Measurements from ENCODE around the gene PCF11.
A peak's percentile ranks its signal among the peaks of the same experiment; 100 is the strongest.
"Not testable (repeated sequence)": the region's sequence is repeated elsewhere in the genome, so short reads cannot be mapped to it uniquely, and the experiment has no call there.

PCF11 gene

DNA sequence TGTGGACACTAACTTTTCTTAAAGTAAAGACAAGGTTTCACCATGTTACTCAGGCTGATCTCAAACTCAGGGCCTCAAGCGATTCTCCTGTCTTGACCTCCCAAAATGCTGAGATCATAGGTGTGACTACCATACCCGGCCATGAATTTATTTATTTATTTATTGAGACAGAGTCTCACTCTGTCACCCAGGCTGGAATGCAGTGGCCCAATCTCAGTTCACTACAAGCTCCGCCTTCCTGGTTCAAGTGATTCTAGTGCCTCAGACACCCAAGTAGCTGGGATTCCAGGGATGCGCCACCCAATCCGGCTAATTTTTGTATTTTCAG is 29.7 kb upstream of the PCF11 start:
- Histone ChIP-seq H3K36me3 (replicated peaks) (no peaks in the 10 kb centered on the region), H3K4me1 (peaks cover 4% of the 10 kb centered on the region), H3K4me3 (no peak overlapping the region), H3K9me3 (no peaks in the 10 kb centered on the region), H3K27me3 (ENCODE audit: low read depth) (no peaks in the 10 kb centered on the region)
- in situ Hi-C loops (cut with MboI; ENCODE audit: low sequenced_read_pairs) = no loop called here
- no peak for DNase-seq (ENCODE audit: low spot score in 2 of 2)

DNA sequence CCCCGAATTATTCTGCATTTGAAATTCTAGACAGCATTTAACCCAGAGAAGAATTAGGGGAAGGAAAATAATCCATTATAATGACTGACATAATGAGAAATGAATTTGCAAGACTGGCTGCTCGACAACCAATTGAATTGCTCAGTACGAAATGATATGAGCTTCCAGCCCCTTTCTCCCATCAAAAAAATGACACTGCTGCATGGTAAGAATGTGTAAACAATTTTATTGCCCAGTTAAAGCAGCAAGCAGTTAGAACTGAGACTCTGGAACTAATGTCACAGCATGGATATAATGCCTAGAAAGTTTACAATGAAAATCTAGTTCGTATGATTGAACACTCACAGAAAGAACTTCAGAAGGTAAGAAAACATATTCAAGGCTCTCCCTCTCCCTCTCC is 24.7 kb upstream of the PCF11 start:
- no peaks in the 10 kb centered on the region for H3K9me3 ChIP-seq
- no peak for DNase-seq (ENCODE audit: low spot score in 2 of 2)
- no peaks in the 10 kb centered on the region for H3K27me3 ChIP-seq (ENCODE audit: low read depth)
- H3K36me3 ChIP-seq (replicated peaks) = no peaks in the 10 kb centered on the region
- H3K4me3 ChIP-seq = no peak overlapping the region
- in situ Hi-C loops (cut with MboI; ENCODE audit: low sequenced_read_pairs) = no loop called here
- no peaks in the 10 kb centered on the region for H3K4me1 ChIP-seq

DNA sequence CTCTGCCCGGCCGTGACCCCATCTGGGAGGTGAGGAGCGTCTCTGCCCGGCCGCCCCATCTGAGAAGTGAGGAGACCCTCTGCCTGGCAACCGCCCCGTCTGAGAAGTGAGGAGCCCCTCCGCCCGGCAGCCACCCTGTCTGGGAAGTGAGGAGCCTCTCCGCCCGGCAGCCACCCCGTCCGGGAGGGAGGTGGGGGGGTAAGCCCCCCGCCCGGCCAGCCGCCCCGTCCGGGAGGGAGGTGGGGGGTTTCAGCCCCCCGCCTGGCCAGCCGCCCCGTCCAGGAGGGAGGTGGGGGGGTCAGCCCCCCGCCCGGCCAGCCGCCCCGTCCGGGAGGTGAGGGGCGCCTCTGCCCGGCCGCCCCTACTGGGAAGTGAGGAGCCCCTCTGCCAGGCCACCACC is 23.7 kb upstream of the PCF11 start:
- in situ Hi-C loops (cut with MboI; ENCODE audit: low sequenced_read_pairs); H3K9me3 ChIP-seq; DNase-seq (ENCODE audit: low spot score in 2 of 2): not testable (repeated sequence)

DNA sequence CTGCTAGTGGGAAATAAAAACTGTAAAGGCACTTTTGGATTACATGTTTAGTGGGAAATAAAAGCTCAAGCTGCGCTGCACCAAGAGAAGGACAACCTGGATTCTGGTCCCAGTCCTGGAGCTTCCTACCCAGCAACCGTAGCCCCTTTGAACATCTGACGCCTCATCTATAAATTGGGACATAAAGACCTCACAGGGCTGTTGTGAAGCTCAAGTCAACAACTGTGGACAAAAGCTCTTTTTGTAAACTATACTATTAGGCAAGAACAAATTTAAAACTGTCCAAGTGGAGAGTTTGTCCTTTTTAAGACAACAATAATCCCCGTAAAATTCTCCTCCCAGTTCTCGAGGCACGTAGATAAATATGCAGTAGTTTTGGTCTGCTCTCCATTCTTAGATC is 17.6 kb upstream of the PCF11 start:
- H3K9me3 ChIP-seq = no peaks in the 10 kb centered on the region
- no peaks in the 10 kb centered on the region for H3K4me1 ChIP-seq
- no peak for DNase-seq (ENCODE audit: low spot score in 2 of 2)
- H3K4me3 ChIP-seq = no peak overlapping the region
- in situ Hi-C loops (cut with MboI; ENCODE audit: low sequenced_read_pairs) = no loop called here
- H3K36me3 ChIP-seq (replicated peaks) = no peaks in the 10 kb centered on the region
- H3K27me3 ChIP-seq (ENCODE audit: low read depth) = no peaks in the 10 kb centered on the region

More for the DNA sequence above, 23.7 kb upstream of the PCF11 start:
- H3K27me3 ChIP-seq (ENCODE audit: low read depth); H3K36me3 ChIP-seq (replicated peaks); H3K4me3 ChIP-seq; H3K4me1 ChIP-seq: not testable (repeated sequence)

DNA sequence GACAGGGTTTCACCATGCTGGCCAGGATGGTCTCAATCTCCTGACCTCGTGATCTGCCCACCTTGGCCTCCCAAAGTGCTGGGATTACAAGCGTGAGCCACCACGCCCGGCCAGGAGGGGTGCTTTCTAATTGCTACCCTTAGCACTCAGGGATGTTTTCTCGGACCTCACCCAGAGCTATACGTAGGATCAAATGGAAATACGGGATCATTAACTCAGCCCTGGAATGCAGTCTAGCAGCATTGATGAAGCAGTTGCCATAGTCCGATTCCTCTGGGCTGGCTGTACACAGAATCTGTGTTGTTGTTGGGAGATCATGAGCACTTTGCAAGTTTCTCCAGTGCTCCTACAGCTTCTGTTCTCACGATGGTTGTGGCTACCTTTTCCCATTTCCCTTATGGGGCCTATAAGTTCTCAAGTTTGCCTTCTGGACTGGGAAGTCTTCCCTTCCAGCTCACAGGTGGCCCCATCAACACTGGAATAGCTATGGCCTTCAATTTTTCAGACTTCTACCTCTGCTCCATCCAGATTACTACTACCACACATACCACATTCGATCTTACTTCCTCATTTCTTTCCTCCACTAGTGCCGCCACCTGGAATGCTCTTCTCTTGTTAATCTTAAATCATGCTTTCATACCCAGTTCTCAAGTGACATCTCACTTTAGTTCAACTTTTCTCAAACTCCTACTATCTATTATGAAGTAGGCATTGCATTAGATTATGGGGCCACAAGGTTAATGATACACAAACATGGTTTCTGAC is 16.1 kb upstream of the PCF11 start:
- Histone ChIP-seq H3K27me3 (ENCODE audit: low read depth) (no peaks in the 10 kb centered on the region), H3K4me1 (no peaks in the 10 kb centered on the region), H3K4me3 (no peak overlapping the region), H3K9me3 (no peaks in the 10 kb centered on the region), H3K36me3 (replicated peaks) (no peaks in the 10 kb centered on the region)
- in situ Hi-C loops (cut with MboI; ENCODE audit: low sequenced_read_pairs) = no loop called here
- no peak for DNase-seq (ENCODE audit: low spot score in 2 of 2)

DNA sequence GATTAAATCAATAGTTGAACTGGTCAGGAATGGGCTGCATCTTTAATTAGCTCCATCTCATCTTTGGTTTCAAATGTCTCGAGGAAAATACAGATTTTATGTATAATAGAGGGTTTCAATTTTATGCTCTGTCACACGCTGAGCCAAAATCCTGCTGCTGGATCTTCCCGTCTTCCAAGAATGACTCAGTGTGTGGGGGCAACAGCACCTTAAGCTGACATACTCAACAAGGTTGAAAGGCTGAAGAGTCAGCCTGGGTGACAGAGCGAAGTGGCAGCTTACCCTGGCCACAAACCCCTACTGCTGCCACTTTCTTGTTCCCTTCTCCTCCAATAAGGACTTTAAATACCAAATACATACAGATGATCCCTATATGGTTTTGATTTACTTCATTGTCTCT is 9.0 kb upstream of the PCF11 start:
- no peaks in the 10 kb centered on the region for H3K27me3 ChIP-seq (ENCODE audit: low read depth)
- no peaks in the 10 kb centered on the region for H3K4me1 ChIP-seq
- H3K36me3 ChIP-seq (replicated peaks) = no peaks in the 10 kb centered on the region
- H3K9me3 ChIP-seq = no peaks in the 10 kb centered on the region
- DNase-seq (ENCODE audit: low spot score in 2 of 2) = no peak
- no peak overlapping the region for H3K4me3 ChIP-seq
- in situ Hi-C loops (cut with MboI; ENCODE audit: low sequenced_read_pairs) = no loop called here

DNA sequence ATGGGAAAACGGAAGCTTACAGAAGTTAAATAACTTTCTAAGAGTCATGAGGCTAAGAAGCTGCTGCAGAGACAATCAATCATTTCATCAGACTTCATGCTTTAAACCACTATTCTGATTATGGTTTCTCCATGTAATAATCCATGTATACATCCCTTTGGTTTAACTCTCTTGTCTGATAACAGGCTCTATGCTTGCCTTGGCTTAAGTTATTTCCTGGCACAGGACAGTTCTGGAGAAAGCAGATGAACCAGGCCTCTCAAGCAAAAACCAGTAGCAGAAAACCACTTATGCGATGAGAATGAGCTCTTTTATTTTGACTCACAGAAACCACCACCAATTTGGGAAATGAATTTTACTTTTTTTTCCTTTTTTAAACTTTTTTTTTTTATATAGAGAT is 6.5 kb upstream of the PCF11 start:
- in situ Hi-C loops (cut with MboI; ENCODE audit: low sequenced_read_pairs) = loop anchor here (10.0 kb wide), 1 partner anchor 246 kb away; the partner anchor contains the start of genes DDIAS and PRCP

DNA sequence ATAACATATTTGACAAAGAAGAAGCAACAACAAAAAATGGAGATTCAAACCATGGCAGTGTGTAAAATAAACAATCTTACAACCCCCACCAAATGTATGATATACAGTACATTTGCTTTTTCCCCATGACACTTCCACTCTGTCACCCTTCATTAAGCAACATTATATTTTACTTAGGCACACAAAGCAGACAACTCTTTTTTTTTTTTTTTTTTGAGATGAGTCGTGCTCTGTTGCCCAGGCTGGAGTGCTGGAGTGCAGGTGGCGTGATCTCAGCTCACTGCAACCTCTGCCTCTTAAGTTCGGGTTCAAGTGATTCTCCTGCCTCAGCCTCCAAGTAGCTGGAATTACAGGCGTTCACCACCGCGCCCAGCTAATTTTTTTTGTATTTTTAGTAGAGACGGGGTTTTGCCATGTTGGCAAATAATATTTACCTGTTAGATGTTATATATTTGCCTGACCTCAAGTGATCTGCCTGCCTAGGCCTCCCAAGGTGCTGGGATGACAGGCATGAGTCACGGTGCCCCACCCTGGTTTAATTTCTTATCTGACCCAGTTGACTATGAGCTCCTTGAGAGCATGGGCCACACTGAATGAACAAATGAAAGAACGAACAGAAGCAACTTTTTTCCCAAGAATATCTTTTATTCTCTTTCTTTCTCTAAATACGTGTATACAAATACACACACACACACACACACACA is 5.5 kb upstream of the PCF11 start:
- Histone ChIP-seq H3K4me1 (no peaks in the 10 kb centered on the region), H3K9me3 (no peaks in the 10 kb centered on the region), H3K4me3 (no peak overlapping the region), H3K36me3 (replicated peaks) (no peaks in the 10 kb centered on the region), H3K27me3 (ENCODE audit: low read depth) (no peaks in the 10 kb centered on the region)
- in situ Hi-C loops (cut with MboI; ENCODE audit: low sequenced_read_pairs) = loop anchor here (10.0 kb wide), 1 partner anchor 247 kb away; the partner anchor contains the start of genes DDIAS and PRCP
- DNase-seq (ENCODE audit: low spot score in 2 of 2) = no peak

More for the DNA sequence above, 6.5 kb upstream of the PCF11 start:
- Histone ChIP-seq H3K4me3 (no peak overlapping the region), H3K27me3 (ENCODE audit: low read depth) (no peaks in the 10 kb centered on the region), H3K36me3 (replicated peaks) (no peaks in the 10 kb centered on the region), H3K4me1 (no peaks in the 10 kb centered on the region), H3K9me3 (no peaks in the 10 kb centered on the region)
- DNase-seq (ENCODE audit: low spot score in 2 of 2) = no peak

DNA sequence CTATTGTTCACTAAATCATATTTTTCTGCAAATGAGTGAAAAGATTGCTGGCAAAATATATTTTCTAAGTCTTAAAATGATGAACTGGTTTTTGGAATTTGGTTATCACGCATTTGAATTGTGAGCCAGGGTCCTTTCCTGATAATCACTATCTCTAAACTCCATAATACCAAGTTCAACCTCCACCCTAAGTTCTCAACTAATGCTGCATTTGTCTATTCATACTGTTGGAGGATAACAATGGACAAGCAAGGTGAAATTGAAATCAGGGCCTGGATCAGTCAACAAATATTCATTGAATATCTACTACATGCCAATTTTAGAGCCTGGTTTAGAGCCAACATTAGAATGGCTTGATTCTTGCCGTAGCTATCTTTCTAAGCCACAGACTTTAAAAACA is 4.7 kb upstream of the PCF11 start:
- no peak overlapping the region for H3K4me3 ChIP-seq
- no peaks in the 10 kb centered on the region for H3K9me3 ChIP-seq
- H3K36me3 ChIP-seq (replicated peaks) = peaks cover under 1% of the 10 kb centered on the region; the same call in 1 of the 2 replicates
- H3K4me1 ChIP-seq = no peaks in the 10 kb centered on the region
- no peaks in the 10 kb centered on the region for H3K27me3 ChIP-seq (ENCODE audit: low read depth)
- DNase-seq (ENCODE audit: low spot score in 2 of 2) = no peak
- in situ Hi-C loops (cut with MboI; ENCODE audit: low sequenced_read_pairs) = loop anchor here (10.0 kb wide), 1 partner anchor 247 kb away; the partner anchor contains the start of genes DDIAS and PRCP

DNA sequence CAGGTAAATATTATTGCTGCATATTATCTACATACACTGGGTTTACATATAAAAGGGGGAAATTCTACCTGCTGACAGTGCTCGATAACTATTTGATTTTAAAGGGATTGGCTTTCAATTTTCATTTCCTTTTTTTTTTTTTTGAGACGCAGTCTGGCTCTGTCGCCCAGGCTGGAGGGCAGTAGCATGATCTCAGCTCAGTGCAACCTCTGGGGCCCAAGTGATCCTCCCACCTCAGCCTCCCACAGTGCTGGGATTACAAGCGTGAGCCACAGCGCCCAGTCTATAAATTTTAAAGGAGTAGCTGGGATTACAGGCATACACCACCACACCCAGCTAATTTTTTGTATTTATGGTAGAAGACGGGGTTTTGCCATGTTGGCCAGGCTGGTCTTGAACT is 3.2 kb upstream of the PCF11 start:
- no peak for DNase-seq (ENCODE audit: low spot score in 2 of 2)
- H3K36me3 ChIP-seq (replicated peaks) = peaks cover 11% of the 10 kb centered on the region
- H3K4me1 ChIP-seq = no peaks in the 10 kb centered on the region
- in situ Hi-C loops (cut with MboI; ENCODE audit: low sequenced_read_pairs) = loop anchor here (10.0 kb wide), 1 partner anchor 249 kb away; the partner anchor contains the start of genes DDIAS and PRCP
- no peaks in the 10 kb centered on the region for H3K27me3 ChIP-seq (ENCODE audit: low read depth)
- no peak overlapping the region for H3K4me3 ChIP-seq
- no peaks in the 10 kb centered on the region for H3K9me3 ChIP-seq

DNA sequence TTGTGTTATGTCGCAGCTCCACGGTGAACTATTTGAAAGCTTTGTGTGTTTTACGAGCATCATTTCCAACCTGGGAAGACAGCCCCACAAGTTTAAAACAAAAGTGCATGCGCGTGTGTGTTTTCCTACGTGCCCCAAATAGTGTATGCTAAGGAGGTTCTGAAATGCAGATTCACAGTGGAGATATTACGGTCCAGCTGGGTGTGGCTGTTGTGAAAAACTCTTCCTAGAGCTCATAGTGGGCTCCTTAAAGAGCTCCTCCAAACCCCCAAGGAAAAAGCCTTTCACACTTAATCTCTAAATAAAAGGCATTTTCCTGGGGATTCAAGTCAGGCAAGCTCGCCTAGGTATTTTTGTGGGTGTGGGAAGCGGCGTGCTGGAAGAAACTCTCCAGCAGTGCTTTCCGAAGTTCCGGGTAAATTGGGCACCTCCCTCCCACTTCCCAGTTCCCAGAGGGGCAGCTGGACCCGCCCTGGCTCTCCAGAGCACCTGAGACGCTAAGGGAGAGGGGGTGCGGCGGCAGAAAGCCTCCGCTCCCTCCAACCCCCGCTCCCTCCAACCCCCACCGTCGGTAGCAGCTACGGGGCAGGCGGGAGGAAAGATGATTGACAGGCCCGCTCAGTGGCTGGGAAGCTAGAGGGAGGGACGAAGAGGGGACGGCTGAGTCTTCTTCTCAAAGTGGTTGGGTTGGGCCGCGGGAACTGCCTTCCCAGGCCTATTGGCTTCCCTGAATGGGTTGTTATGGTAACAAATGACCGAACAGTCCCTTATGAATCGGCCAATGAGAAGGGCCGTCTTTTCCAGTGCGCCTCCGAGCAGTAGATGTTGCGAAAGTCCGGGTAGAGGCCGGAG is 561 bp upstream of the PCF11 start:
- Histone ChIP-seq H3K4me1 (peaks cover 10% of the 10 kb centered on the region), H3K9me3 (no peaks in the 10 kb centered on the region), H3K4me3 (peak overlapping the region; percentile 31), H3K27me3 (ENCODE audit: low read depth) (no peaks in the 10 kb centered on the region), H3K36me3 (replicated peaks) (peaks cover 26% of the 10 kb centered on the region)
- in situ Hi-C loops (cut with MboI; ENCODE audit: low sequenced_read_pairs) = loop anchor here (10.0 kb wide), 1 partner anchor 252 kb away; the partner anchor contains the start of genes DDIAS and PRCP
- DNase-seq (ENCODE audit: low spot score in 2 of 2) = peak; percentile 99 to 100

DNA sequence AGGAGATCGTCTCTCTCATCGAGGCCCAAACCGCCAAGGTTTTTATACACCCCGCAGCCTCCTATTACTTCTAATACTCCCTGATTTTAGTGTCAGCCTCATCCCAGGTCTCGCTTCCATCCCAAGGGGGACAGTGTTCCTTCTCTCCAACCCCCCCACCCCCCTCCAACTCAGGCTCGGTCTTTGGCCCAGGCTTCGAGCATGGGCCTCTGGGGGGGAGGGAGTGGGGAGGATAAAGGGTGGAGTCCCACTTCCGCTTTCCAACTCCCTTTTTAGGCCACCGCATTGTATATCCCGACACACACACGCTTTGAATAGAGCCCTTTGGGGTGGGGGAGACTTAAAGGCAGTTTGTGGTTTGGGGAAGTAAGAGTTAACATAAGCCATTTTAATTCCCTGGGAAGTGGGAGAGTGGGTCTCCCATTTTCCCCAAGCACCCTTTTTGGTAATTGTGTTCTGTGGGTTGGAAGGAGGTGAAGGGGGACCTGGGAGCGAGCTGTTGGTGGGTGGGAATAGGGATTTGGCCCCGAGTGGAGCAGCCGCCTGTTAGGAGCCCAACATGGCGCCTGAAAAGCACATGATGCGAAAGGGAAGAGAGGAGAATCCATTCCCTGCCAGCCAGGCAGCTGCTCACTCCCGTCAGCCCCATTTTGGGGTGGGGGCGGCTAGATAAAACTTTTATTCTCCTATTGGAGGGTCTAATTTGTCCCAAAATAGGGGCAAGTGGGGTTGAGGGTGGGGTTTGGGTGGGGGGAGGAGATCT is 844 bp downstream of the PCF11 start:
- DNase-seq (ENCODE audit: low spot score in 2 of 2) = peak; percentile 34 to 71
- no peaks in the 10 kb centered on the region for H3K9me3 ChIP-seq
- peak overlapping the region; percentile 95 for H3K4me3 ChIP-seq
- no peaks in the 10 kb centered on the region for H3K27me3 ChIP-seq (ENCODE audit: low read depth)
- in situ Hi-C loops (cut with MboI; ENCODE audit: low sequenced_read_pairs) = loop anchor here (10.0 kb wide), 1 partner anchor 253 kb away; the partner anchor contains the start of genes DDIAS and PRCP
- H3K4me1 ChIP-seq = peaks cover 20% of the 10 kb centered on the region
- H3K36me3 ChIP-seq (replicated peaks) = peaks cover 29% of the 10 kb centered on the region

DNA sequence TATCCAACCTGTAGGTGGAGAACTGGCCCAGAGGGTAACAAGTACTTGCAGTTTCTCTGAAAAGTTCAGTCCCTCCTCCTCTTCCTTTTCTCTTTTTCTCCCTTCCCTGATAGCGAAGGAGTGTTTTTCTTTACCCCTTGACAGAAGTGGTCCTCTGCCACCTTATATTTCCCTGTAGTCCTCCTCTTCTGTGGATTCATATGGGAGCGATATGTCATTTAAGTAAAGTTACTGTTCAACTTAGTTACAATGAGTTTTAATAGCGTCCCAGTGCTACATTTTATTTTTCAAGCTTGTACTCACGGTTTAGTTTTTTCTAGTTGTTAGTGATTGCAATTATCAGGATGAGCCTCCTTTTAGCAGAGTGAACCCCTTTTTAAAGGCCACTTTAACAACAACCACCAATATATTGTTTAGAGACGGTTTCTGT is 1.4 kb downstream of the PCF11 start:
- DNase-seq (ENCODE audit: low spot score in 2 of 2) = peak in 1 of 2 experiments; percentile 45
- H3K36me3 ChIP-seq (replicated peaks) = peaks cover 34% of the 10 kb centered on the region
- H3K4me1 ChIP-seq = peaks cover 20% of the 10 kb centered on the region
- H3K27me3 ChIP-seq (ENCODE audit: low read depth) = no peaks in the 10 kb centered on the region
- no peaks in the 10 kb centered on the region for H3K9me3 ChIP-seq
- in situ Hi-C loops (cut with MboI; ENCODE audit: low sequenced_read_pairs) = loop anchor here (10.0 kb wide), 1 partner anchor 254 kb away; the partner anchor contains the start of genes DDIAS and PRCP
- peak overlapping the region; percentile 95 for H3K4me3 ChIP-seq

Measured in HAP-1 (cell line).